K562 (cell line): Measurements from ENCODE around the gene SOCS7. TPM values are rescaled to one million over a fixed set of nuclear protein-coding genes. Genes with fewer than 3 reads are reported as not detected.

ENCODE experiments used
- ATAC-seq: fragments of 200-7000 bp; cut with Tn5 transposase; 3 replicates; pipeline ENCODE4 v1.9.1; 2020; ENCODE audit warnings: moderate library complexity
- BruUV-seq: library from RNA; stranded (reverse); fragments of 400-500 nt; replicated peaks from 2 replicates; lab custom pipeline; 2021; lab: Mats Ljungman, UMichigan
- CTCF ChIA-PET: fragments of 300-600 bp; formaldehyde crosslinking; extraction: SDS; loops from one replicate; lab custom pipeline; 2021; ENCODE audit warnings: low intra/inter-chr PET ratio; lab: Yijun Ruan, JAX
- POLR2A ChIA-PET: fragments of 300-600, 350-650 bp; sonication (Branson Sonifier 250); formaldehyde crosslinking; extraction: SDS; loops from one replicate; lab custom pipeline; 2021; ENCODE audit warnings: antibody characterized with exemption, inconsistent platforms; lab: Yijun Ruan, JAX
- DNase-seq, 4 experiments: peaks; one replicate each; pipeline versions ENCODE4 v3.0.0 to v3.0.0-alpha.2; 2011 to 2018; ENCODE audit warnings: low spot score in 3 of 4, mixed read lengths in 3 of 4; ENCODE audit errors: extremely low read depth in 1 of 4
- FAIRE-seq: peaks from 2 replicates; lab custom pipeline; 2011; peaks lifted over from hg19 to GRCh38; lab: Jason Lieb, UNC
- H2AFZ ChIP-seq: 2 replicates; pipeline ENCODE4 v1.6.0; 2011; ENCODE audit warnings: low read depth, low read length, control low read depth, inconsistent platforms
- H3K27ac ChIP-seq: fragments of 200-600 bp; 3 replicates; pipeline ENCODE4 v1.8.0; 2011; ENCODE audit warnings: low read depth, mild to moderate bottlenecking, control low read depth, inconsistent platforms, low read length, moderate library complexity, mixed read lengths; ENCODE audit errors: extremely low read depth
- H3K27me3 ChIP-seq, 2 experiments: fragments of 300-600 bp in 1 of 2; 2 replicates in 1 of 2; 3 replicates in 1 of 2; pipeline versions ENCODE4 v1.6.0 to v1.8.0; 2011; ENCODE audit warnings: inconsistent platforms in 2 of 2, low read length in 2 of 2, mild to moderate bottlenecking in 1 of 2, mixed read lengths in 1 of 2, moderate library complexity in 1 of 2; ENCODE audit not compliant: control insufficient read depth in 2 of 2, insufficient read depth in 2 of 2
- H3K36me3 ChIP-seq: fragments of 300-600 bp; 3 replicates; pipeline ENCODE4 v1.8.0; 2011; ENCODE audit warnings: mild to moderate bottlenecking, low read length, inconsistent platforms; ENCODE audit not compliant: control insufficient read depth, insufficient read depth
- H3K4me1 ChIP-seq, 2 experiments: fragments of 200-600 bp in 1 of 2; replicated peaks in 1 of 2; 2 replicates in 1 of 2; 3 replicates in 1 of 2; pipeline versions ENCODE4 v1.5.1 to v1.8.0; 2011; ENCODE audit warnings: inconsistent platforms in 2 of 2, low read length in 2 of 2, mild to moderate bottlenecking in 1 of 2, mixed read lengths in 1 of 2, moderate library complexity in 1 of 2; ENCODE audit not compliant: control insufficient read depth in 2 of 2, insufficient read depth in 2 of 2
- H3K4me2 ChIP-seq: 2 replicates; pipeline ENCODE4 v1.6.1; 2011; ENCODE audit warnings: low read length, control low read depth, inconsistent platforms, mixed read lengths; ENCODE audit not compliant: insufficient read depth
- H3K4me3 ChIP-seq: fragments of 200-600 bp; sonication (generic), shearing (Covaris generic); 2 replicates; pipeline ENCODE4 v1.5.1; 2016; ENCODE audit warnings: control low read depth, inconsistent platforms
- H3K79me2 ChIP-seq: fragments of 200-600 bp; 3 replicates; pipeline ENCODE4 v1.8.0; 2011; ENCODE audit warnings: low read length, inconsistent platforms; ENCODE audit not compliant: control insufficient read depth, insufficient read depth
- H3K9ac ChIP-seq, 2 experiments: 2 replicates each; pipeline versions ENCODE4 v1.6.0 to v1.6.1; 2011; ENCODE audit warnings: low read depth in 2 of 2, low read length in 2 of 2, control low read depth in 1 of 2, inconsistent platforms in 1 of 2, mild to moderate bottlenecking in 1 of 2, mixed read lengths in 1 of 2; ENCODE audit not compliant: insufficient read depth in 1 of 2
- H3K9me1 ChIP-seq: one replicate; pipeline ENCODE4 v1.6.0; 2011; ENCODE audit warnings: inconsistent platforms, mild to moderate bottlenecking, low read length, moderate library complexity; ENCODE audit not compliant: control insufficient read depth, insufficient read depth
- H3K9me3 ChIP-seq: replicated peaks from 2 replicates; pipeline ENCODE4 v1.5.1; 2011; ENCODE audit warnings: low read depth, low read length, inconsistent platforms; ENCODE audit not compliant: control insufficient read depth, insufficient read depth
- H4K20me1 ChIP-seq: replicated peaks from 2 replicates; pipeline ENCODE4 v1.6.1; 2011; ENCODE audit warnings: low read length, inconsistent platforms, mixed read lengths; ENCODE audit not compliant: control insufficient read depth, insufficient read depth
- CTBP1 ChIP-seq: fragments of 450-650 bp; IDR thresholded peaks from 2 replicates; pipeline ENCODE4 v1.6.1; 2016; ENCODE audit warnings: borderline replicate concordance
- HCFC1 ChIP-seq: IDR thresholded peaks from 2 replicates; pipeline ENCODE4 v1.6.1; 2012; ENCODE audit warnings: low read depth, low read length, improper control_type of control experiment
- IFI16 ChIP-seq: fragments of 250-450 bp; sonication (Bioruptor Pico); IDR thresholded peaks from 2 replicates; pipeline ENCODE4 v2.1.2; 2022; ENCODE audit warnings: mild to moderate bottlenecking, inconsistent platforms
- MEF2D ChIP-seq: conservative IDR thresholded peaks from 2 replicates; pipeline ENCODE4 v1.6.1; 2016; ENCODE audit warnings: low read depth, missing genetic modification characterization, missing compliant biosample characterization
- NFXL1 ChIP-seq: fragments of 450-650 bp; formaldehyde crosslinking; IDR thresholded peaks from 2 replicates; pipeline ENCODE4 v1.4.0; 2021; ENCODE audit warnings: mild to moderate bottlenecking
- PHF21A ChIP-seq: fragments of 450-650 bp; IDR thresholded peaks from 2 replicates; pipeline ENCODE4 v1.6.1; 2017; ENCODE audit warnings: low read depth, borderline replicate concordance
- SP1 ChIP-seq: sonication (generic); formaldehyde crosslinking; IDR thresholded peaks from 2 replicates; pipeline ENCODE4 v1.8.1; 2022; ENCODE audit warnings: mild to moderate bottlenecking, missing genetic modification reagents
- SP2 ChIP-seq: IDR thresholded peaks from 2 replicates; pipeline ENCODE4 v1.6.1; 2011; ENCODE audit warnings: mild to moderate bottlenecking, low read depth, low read length, moderate library complexity; ENCODE audit not compliant: poor library complexity, severe bottlenecking; ENCODE audit errors: extremely low read depth
- SRSF9 ChIP-seq: fragments of 200-400 bp; formaldehyde crosslinking; IDR thresholded peaks from 2 replicates; pipeline ENCODE4 v1.6.1; 2017; ENCODE audit warnings: low read depth, low read length, borderline replicate concordance
- TAF9B ChIP-seq: fragments of 450-650 bp; IDR thresholded peaks from 2 replicates; pipeline ENCODE4 v1.6.1; 2018; ENCODE audit warnings: mild to moderate bottlenecking; ENCODE audit not compliant: partially characterized antibody
- U2AF1 ChIP-seq: fragments of 200-400 bp; formaldehyde crosslinking; optimal IDR thresholded peaks from 2 replicates; pipeline ENCODE3; 2017; ENCODE audit warnings: mild to moderate bottlenecking, low read depth, low read length, moderate library complexity
- ZKSCAN3 ChIP-seq: fragments of 250-450 bp; sonication (Bioruptor Pico); IDR thresholded peaks from 2 replicates; pipeline ENCODE4 v1.4.0; 2020
- ZNF586 ChIP-seq: fragments of 450-650 bp; formaldehyde crosslinking; conservative IDR thresholded peaks from 2 replicates; pipeline ENCODE4 v1.4.0; 2020; ENCODE audit warnings: mild to moderate bottlenecking, moderate library complexity
- WGBS: fragments of 100-300 bp; shearing (Covaris generic); methylation state at CpG from one replicate; pipeline ENCODE4 v1.1.6; 2016; ENCODE audit warnings: low coverage, mixed read lengths; ENCODE audit not compliant: insufficient coverage; ENCODE audit errors: missing lambda C conversion rate; 5-methylcytosine and 5-hydroxymethylcytosine counted together
- in situ Hi-C: fragments of 300-500 bp; cut with MboI; formaldehyde crosslinking; loops from 4 replicates; pipeline ENCODE4 v1.15.0; 2018; ENCODE audit warnings: inconsistent platforms, mixed read lengths
- intact Hi-C: fragments of 100-400 bp; cut with micrococcal nuclease; formaldehyde crosslinking; loops from 2 replicates; pipeline ENCODE4 v1.14.2; 2022
- polyA plus RNA-seq, 8 experiments: library from polyadenylated mRNA; depleted of rRNA in 4 of 8; stranded (reverse) in 5 of 8; unstranded in 3 of 8; fragments of >200 nt; fragmentation: Nextera tagmentation in 2 of 8; fragmentation: Illumina TruSeq in 1 of 8; extraction: Ambion mirVana in 2 of 8; extraction: Trizol in 1 of 8; gene quantifications; 2 replicates each; pipeline versions ENCODE4 v1.2.1 to v1.2.3, GENCODE V29; 2011 to 2014; ENCODE audit warnings: inconsistent platforms in 1 of 8, missing spikeins in 1 of 8
- total RNA-seq, 7 experiments: library from RNA; depleted of rRNA in 6 of 7; stranded (reverse); fragments of >200 nt in 6 of 7; fragmentation: Illumina TruSeq in 2 of 7; extraction: Trizol in 2 of 7; gene quantifications; 2 replicates each; pipeline versions ENCODE4 v1.2.1 to v1.2.3, GENCODE V29; 2011 to 2021; ENCODE audit warnings: low replicate concordance in 1 of 7
- TF ChIP-seq, protein P1 (sequence below): fragments of 250-450 bp; sonication (Bioruptor Pico); IDR thresholded peaks from 2 replicates; pipeline ENCODE4 v1.8.0; 2022; ENCODE audit warnings: moderate library complexity, mild to moderate bottlenecking, inconsistent platforms

The SOCS7 gene
- total and polyA plus RNA-seq, 9 of the 15 experiments (the other 6 are each of a cell fraction or from before 2014, with no cell fraction given): 0.94 to 14.5 (median 8.2) TPM

DNA sequence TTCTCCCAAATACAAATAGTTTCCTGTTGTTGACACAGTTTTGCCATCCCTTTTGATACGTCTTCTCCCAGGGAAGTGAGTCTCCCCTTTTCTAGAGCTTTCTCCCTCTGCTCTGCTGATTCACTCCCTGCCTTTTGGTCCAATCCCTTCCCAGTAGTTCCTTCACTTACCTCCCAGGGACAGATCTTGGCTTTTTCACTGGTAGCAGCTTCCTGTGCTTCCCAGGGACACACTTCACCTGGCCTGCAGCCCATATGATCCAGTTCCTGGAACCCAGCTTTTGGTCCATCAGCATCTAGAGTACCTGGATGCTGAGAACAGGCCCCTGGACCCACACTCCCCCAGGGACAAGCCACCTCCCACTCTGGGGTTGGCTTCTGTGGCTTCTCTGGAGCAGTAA lies 23.7 kb upstream of the SOCS7 start:
- no peak overlapping the region for H3K9ac ChIP-seq
- in situ Hi-C loops (no loop called here), intact Hi-C loops (no loop called here)
- no TSS peak for BruUV-seq
- DNase-seq (no peak), FAIRE-seq (no peak), ATAC-seq (no peak)
- H3K4me1 ChIP-seq: peaks cover 7 to 10% of the 10 kb centered on the region in 2 experiments; a peak in 3 of 5 replicates
- ChIA-PET POLR2A (interaction anchor here (0.7 to 1.6 kb wide), 6 partner anchors 9 to 85 kb away, joined by 3 to 6 read pairs (median 4); no protein-coding TSS in a partner anchor), CTCF (no interaction called here)
- no peaks in the 10 kb centered on the region for H3K9me3 ChIP-seq
- H4K20me1 ChIP-seq: 0 out of 2 replicates have a peak, but pooled peaks cover 9% of the 10 kb centered on the region
- 0% methylated on average over 1 of the region's 1 CpG for WGBS
- TF ChIP-seq ZKSCAN3: no peak
- no peak for TF ChIP-seq MEF2D (tag)
- no peak for TF ChIP-seq SP1
- no peak for TF ChIP-seq PHF21A
- TF ChIP-seq CTBP1: no peak
- TF ChIP-seq SP2: no peak
- TF ChIP-seq IFI16 (CRISPR knock-in tag): no peak
- no peak for TF ChIP-seq TAF9B
- no peak for TF ChIP-seq HCFC1
- TF ChIP-seq U2AF1: no peak
- TF ChIP-seq, protein P1, sequence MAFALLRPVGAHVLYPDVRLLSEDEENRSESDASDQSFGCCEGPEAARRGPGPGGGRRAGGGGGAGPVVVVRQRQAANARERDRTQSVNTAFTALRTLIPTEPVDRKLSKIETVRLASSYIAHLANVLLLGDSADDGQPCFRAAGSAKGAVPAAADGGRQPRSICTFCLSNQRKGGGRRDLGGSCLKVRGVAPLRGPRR: no peak
- no peak for TF ChIP-seq ZNF586 (CRISPR knock-in tag)
- TF ChIP-seq NFXL1 (CRISPR knock-in tag): no peak
- TF ChIP-seq SRSF9: no peak
- H3K4me2 ChIP-seq: no peak overlapping the region
- H3K27ac ChIP-seq: no peak overlapping the region
- H3K79me2 ChIP-seq: no peaks in the 10 kb centered on the region
- peaks cover 50 to 59% of the 10 kb centered on the region in 2 experiments; a peak in 4 of 5 replicates for H3K27me3 ChIP-seq
- no peak overlapping the region for H2AFZ ChIP-seq
- H3K4me3 ChIP-seq: no peak overlapping the region
- H3K36me3 ChIP-seq: peaks cover 12% of the 10 kb centered on the region; the same call in 1 of the 3 replicates
- H3K9me1 ChIP-seq: peaks cover 6% of the 10 kb centered on the region
